ENCODE measurements around the gene GREB1L. TPM values are rescaled to one million over a fixed set of nuclear protein-coding genes. Genes with fewer than 3 reads are reported as not detected.

Gene GREB1L
- polyA plus RNA-seq, 1 of the 3 experiments (the other 2 are of a cell fraction) = under 0.01 TPM

GRCh38 chr18:21391074-21391673 lies 149.1 kb downstream of the GREB1L start:
- Histone ChIP-seq H3K27ac (ENCODE audit: low read depth in 2 of 2, low read length in 1 of 2) (no peak overlapping the region), H3K27me3 (ENCODE audit: insufficient read depth) (peaks cover 2% of the 10 kb centered on the region; the same call in 1 of the 2 replicates), H3K4me3 (ENCODE audit: low read depth in 2 of 2, low read length in 1 of 2) (no peak overlapping the region), H2AFZ (ENCODE audit: low read depth) (no peak overlapping the region), H3K4me1 (ENCODE audit: control insufficient read depth in 1 of 2, insufficient read depth in 2 of 2, low read depth in 1 of 2, low read length in 1 of 2) (no peaks in the 10 kb centered on the region), H4K20me1 (ENCODE audit: insufficient read depth) (no peaks in the 10 kb centered on the region), H3K36me3 (replicated peaks in 1 of 2; ENCODE audit: control insufficient read depth in 1 of 2, insufficient read depth in 2 of 2, low read length in 1 of 2) (no peaks in the 10 kb centered on the region), H3K9me3 (no peaks in the 10 kb centered on the region), H3K9me2 (no peaks in the 10 kb centered on the region), H3K9ac (no peak overlapping the region), H3K4me2 (no peak overlapping the region), H3K79me2 (ENCODE audit: insufficient read depth) (no peaks in the 10 kb centered on the region), H3F3A (replicated peaks; ENCODE audit: insufficient read depth) (no peaks in the 10 kb centered on the region)
- POLR2A ChIA-PET = no interaction called here
- 8% methylated on average over 3 of the region's 3 CpGs for WGBS (ENCODE audit: low lambda C conversion rate)
- no peak for DNase-seq
- TF ChIP-seq FOSL2 (IDR thresholded peaks at IDR 0.05; ENCODE audit: borderline replicate concordance, low read depth) (peak; percentile 36; the same call in 1 of the 2 replicates), JUND (IDR thresholded peaks at IDR 0.05) (0 out of 2 replicates have a peak, but pooled peaks have one; percentile 4), FOXJ3 (CRISPR knock-in tag; IDR thresholded peaks at IDR 0.05) (no peak)
- CTCF ChIA-PET = no interaction called here

DNA sequence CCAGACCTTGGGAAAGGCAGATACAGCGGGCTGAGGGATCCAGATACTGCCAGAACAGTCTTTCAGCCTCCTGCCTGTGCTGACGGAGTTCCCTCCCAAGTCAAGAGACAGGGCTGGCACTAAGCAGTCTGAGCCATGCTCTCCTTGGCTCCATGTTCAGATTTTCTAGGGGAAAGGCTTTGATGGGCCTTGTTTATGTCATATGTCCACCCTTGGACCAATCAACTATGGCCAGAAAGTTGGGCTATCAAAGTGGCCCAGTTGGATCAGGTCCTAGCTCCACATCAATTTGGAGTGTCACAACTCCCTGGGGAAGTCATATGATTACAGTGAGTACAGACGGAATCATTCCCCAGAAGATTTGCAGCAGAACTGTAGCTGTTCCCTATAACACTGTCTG lies 152.0 kb downstream of the GREB1L start:
- H3K36me3 ChIP-seq (replicated peaks in 1 of 2; ENCODE audit: control insufficient read depth in 1 of 2, insufficient read depth in 2 of 2, low read length in 1 of 2) = no peaks in the 10 kb centered on the region
- no peak for DNase-seq
- H4K20me1 ChIP-seq (ENCODE audit: insufficient read depth) = no peaks in the 10 kb centered on the region
- TF ChIP-seq MEF2A (IDR thresholded peaks at IDR 0.05; ENCODE audit: borderline replicate concordance, low read depth) (no peak), TEAD4 (IDR thresholded peaks at IDR 0.05; ENCODE audit: borderline replicate concordance, insufficient read depth) (no peak), PBX3 (IDR thresholded peaks at IDR 0.05) (no peak), RAD21 (IDR thresholded peaks at IDR 0.05; ENCODE audit: low read length) (no peak), RCOR1 (IDR thresholded peaks at IDR 0.05; ENCODE audit: low read length) (no peak), RFX5 (IDR thresholded peaks at IDR 0.05; ENCODE audit: low read length) (no peak), EZH2phosphoT487 (IDR thresholded peaks at IDR 0.05; ENCODE audit: borderline replicate concordance, low read depth) (no peak), RXRA (IDR thresholded peaks at IDR 0.05; ENCODE audit: borderline replicate concordance, low read depth) (no peak), REST (IDR thresholded peaks at IDR 0.05; ENCODE audit: low read depth, low read length) (no peak), JUND (IDR thresholded peaks at IDR 0.05) (no peak), EP300 (IDR thresholded peaks at IDR 0.05; ENCODE audit: borderline replicate concordance in 1 of 2, low read depth in 1 of 2, low read length in 1 of 2) (no peak), NFIC (IDR thresholded peaks at IDR 0.05; ENCODE audit: borderline replicate concordance) (no peak), TAF1 (IDR thresholded peaks at IDR 0.05; ENCODE audit: borderline replicate concordance, low read depth, low read length) (no peak), USF1 (IDR thresholded peaks at IDR 0.05; ENCODE audit: borderline replicate concordance, low read depth) (no peak), YY1 (IDR thresholded peaks at IDR 0.05; ENCODE audit: low read depth) (no peak), CHD2 (IDR thresholded peaks at IDR 0.05; ENCODE audit: low read length, partially characterized antibody) (no peak), POLR2AphosphoS5 (IDR thresholded peaks at IDR 0.05; ENCODE audit: low read depth, low read length) (no peak)
- TF ChIP-seq, protein P1, sequence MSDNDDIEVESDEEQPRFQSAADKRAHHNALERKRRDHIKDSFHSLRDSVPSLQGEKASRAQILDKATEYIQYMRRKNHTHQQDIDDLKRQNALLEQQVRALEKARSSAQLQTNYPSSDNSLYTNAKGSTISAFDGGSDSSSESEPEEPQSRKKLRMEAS (IDR thresholded peaks at IDR 0.05; ENCODE audit: low read depth) = no peak
- ChIA-PET CTCF (no interaction called here), POLR2A (no interaction called here)
- H3K27me3 ChIP-seq (ENCODE audit: insufficient read depth) = no peaks in the 10 kb centered on the region
- no peaks in the 10 kb centered on the region for H3K4me1 ChIP-seq (ENCODE audit: control insufficient read depth in 1 of 2, insufficient read depth in 2 of 2, low read depth in 1 of 2, low read length in 1 of 2)
- no peaks in the 10 kb centered on the region for H3K79me2 ChIP-seq (ENCODE audit: insufficient read depth)
- H3K4me2 ChIP-seq = no peak overlapping the region
- H2AFZ ChIP-seq (ENCODE audit: low read depth) = no peak overlapping the region
- WGBS (ENCODE audit: low lambda C conversion rate) = 24% methylated on average over 3 of the region's 3 CpGs
- H3F3A ChIP-seq (replicated peaks; ENCODE audit: insufficient read depth) = no peaks in the 10 kb centered on the region
- H3K9ac ChIP-seq = no peak overlapping the region
- no peak overlapping the region for H3K27ac ChIP-seq (ENCODE audit: low read depth in 2 of 2, low read length in 1 of 2)
- H3K9me3 ChIP-seq = no peaks in the 10 kb centered on the region
- no peaks in the 10 kb centered on the region for H3K9me2 ChIP-seq
- H3K4me3 ChIP-seq (ENCODE audit: low read depth in 2 of 2, low read length in 1 of 2) = no peak overlapping the region

Data from SK-N-SH (cell line).